Sigmoid colon (tissue), 7 donors: ENCODE data around the gene SMC4. TPM values are rescaled to one million over a fixed set of nuclear protein-coding genes. Genes with fewer than 3 reads are reported as not detected.

Experiments used
- DNase-seq: peaks from one replicate; pipeline ENCODE4 v3.0.0-alpha.2; 2019
- H3K27ac ChIP-seq, 4 donors: fragments of 200-600 bp; sonication (generic); one replicate each; pipeline ENCODE4 v1.5.1; 2016 to 2019; ENCODE audit warnings: mild to moderate bottlenecking in 1 of 4
- H3K27me3 ChIP-seq, 3 donors: fragments of 200-600 bp; sonication (generic); one replicate each; pipeline ENCODE4 v1.5.1; 2019; ENCODE audit warnings: mild to moderate bottlenecking in 1 of 3
- H3K36me3 ChIP-seq, 4 donors: fragments of 200-600 bp; sonication (generic); one replicate each; pipeline ENCODE4 v1.5.1; 2016 to 2019
- H3K4me1 ChIP-seq, 4 donors: fragments of 200-600 bp; sonication (generic); one replicate each; pipeline ENCODE4 v1.5.1; 2017 to 2019
- H3K4me3 ChIP-seq, 4 donors: fragments of 200-600 bp; sonication (generic); one replicate each; pipeline ENCODE4 v1.5.1; 2017 to 2019; ENCODE audit warnings: mild to moderate bottlenecking in 2 of 4, moderate library complexity in 1 of 4
- H3K9me3 ChIP-seq, 4 donors: fragments of 200-600 bp in 3 of 4; sonication (generic) in 3 of 4; one replicate each; pipeline versions ENCODE4 v1.5.1 to v1.6.1; 2013 to 2019
- EP300 ChIP-seq, 4 donors: sonication (generic); formaldehyde crosslinking; IDR thresholded peaks; one replicate each; pipeline ENCODE4 v1.6.1; 2017; ENCODE audit warnings: antibody characterized with exemption in 4 of 4
- POLR2A ChIP-seq, 2 donors: fragments of 450-650 bp; IDR thresholded peaks; one replicate each; pipeline ENCODE4 v1.6.1; 2016; ENCODE audit warnings: antibody characterized with exemption in 2 of 2, mild to moderate bottlenecking in 2 of 2, moderate library complexity in 2 of 2
- POLR2AphosphoS5 ChIP-seq, 4 donors: sonication (generic); formaldehyde crosslinking; IDR thresholded peaks; one replicate each; pipeline ENCODE4 v1.6.1; 2017; ENCODE audit warnings: antibody characterized with exemption in 4 of 4
- WGBS, 2 donors: extraction: QIAGEN DNeasy Blood & Tissue Kit; methylation state at CpG; one replicate each; pipeline ENCODE4 v1.1.7; 2013; 5-methylcytosine and 5-hydroxymethylcytosine counted together
- intact Hi-C: fragments of 100-400 bp; cut with DNase I; formaldehyde crosslinking; loops from one replicate; pipeline ENCODE4 v1.15.1; 2023
- polyA plus RNA-seq, 3 donors: library from polyadenylated mRNA; stranded (reverse); fragments of 200-250 nt; gene quantifications; one replicate each; pipeline ENCODE4 v1.2.3, GENCODE V29; 2013
- total RNA-seq, 4 donors: library from RNA; depleted of rRNA; stranded (reverse); fragments of >200 nt; gene quantifications; one replicate each; pipeline ENCODE4 v1.1.0, GENCODE V29; 2016
- TF ChIP-seq, protein P1 (sequence below), 4 experiments: fragments of 450-650 bp in 3 of 4; fragments of 200-600 bp in 1 of 4; IDR thresholded peaks; one replicate each; pipeline ENCODE4 v1.5.1; 2016 to 2019; ENCODE audit warnings: antibody characterized with exemption in 4 of 4, mild to moderate bottlenecking in 3 of 4, moderate library complexity in 2 of 4
- donor health status: healthy with polysubstance abuse.
- donor health status: Bipolar disorder and iron deficiency.
- donor health status: healthy.

The SMC4 gene
- total and polyA plus RNA-seq, 7 donors, result 13.8 to 44.6 (median 28.0) TPM

DNA sequence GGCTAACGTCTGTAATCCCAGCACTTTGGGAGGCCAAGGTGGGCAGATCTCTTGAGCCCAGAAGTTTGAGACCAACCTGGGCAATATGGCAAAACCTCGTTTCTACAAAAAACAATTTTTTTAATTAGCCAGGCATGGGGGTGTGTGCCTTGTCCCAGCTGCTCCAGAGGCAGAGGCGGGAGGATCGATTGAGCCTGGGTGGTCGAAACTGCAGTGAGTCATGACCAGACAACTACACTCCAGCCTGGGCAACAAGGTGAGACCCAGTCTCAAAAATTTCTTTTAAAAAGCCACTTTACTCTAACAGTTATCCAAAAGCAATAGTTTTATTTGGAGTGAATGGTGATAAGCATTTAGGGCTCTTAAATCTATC, 37.6 kb downstream of the SMC4 start:
- peaks cover 0 to 28% (median 7%) of the 10 kb centered on the region in 4 donors for H3K36me3 ChIP-seq
- TF ChIP-seq POLR2A (IDR thresholded peaks at IDR 0.05) (no peak), POLR2AphosphoS5 (IDR thresholded peaks at IDR 0.05) (no peak), EP300 (IDR thresholded peaks at IDR 0.05) (no peak)
- TF ChIP-seq, protein P1, sequence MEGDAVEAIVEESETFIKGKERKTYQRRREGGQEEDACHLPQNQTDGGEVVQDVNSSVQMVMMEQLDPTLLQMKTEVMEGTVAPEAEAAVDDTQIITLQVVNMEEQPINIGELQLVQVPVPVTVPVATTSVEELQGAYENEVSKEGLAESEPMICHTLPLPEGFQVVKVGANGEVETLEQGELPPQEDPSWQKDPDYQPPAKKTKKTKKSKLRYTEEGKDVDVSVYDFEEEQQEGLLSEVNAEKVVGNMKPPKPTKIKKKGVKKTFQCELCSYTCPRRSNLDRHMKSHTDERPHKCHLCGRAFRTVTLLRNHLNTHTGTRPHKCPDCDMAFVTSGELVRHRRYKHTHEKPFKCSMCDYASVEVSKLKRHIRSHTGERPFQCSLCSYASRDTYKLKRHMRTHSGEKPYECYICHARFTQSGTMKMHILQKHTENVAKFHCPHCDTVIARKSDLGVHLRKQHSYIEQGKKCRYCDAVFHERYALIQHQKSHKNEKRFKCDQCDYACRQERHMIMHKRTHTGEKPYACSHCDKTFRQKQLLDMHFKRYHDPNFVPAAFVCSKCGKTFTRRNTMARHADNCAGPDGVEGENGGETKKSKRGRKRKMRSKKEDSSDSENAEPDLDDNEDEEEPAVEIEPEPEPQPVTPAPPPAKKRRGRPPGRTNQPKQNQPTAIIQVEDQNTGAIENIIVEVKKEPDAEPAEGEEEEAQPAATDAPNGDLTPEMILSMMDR (IDR thresholded peaks at IDR 0.05), result no peak
- intact Hi-C loops, result no loop called here

DNA sequence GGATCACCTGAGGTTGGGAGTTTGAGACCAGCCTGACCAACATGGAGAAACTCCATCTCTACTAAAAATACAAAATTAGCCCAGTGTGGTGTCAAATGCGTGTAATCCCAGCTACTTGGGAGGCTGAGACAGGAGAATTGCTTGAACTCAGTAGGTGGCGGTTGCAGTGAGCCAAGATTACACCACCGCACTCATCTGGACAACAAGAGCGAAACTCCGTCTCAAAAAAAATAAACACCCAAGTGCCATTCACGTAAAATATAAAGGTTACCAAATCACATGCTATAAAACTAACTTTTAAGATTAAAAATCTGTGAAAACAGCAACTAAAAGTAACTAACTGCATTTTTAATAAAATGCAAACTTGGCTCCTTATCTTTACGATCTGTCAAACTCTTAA, 41.2 kb downstream of the SMC4 start:
- 95 to 97% methylated on average over 7 of the region's 7 CpGs for WGBS, 2 donors
- Histone ChIP-seq H3K4me1 (no peaks in the 10 kb centered on the region), H3K4me3 (no peak overlapping the region), H3K27me3 (no peaks in the 10 kb centered on the region), H3K36me3 (no peaks in the 10 kb centered on the region), H3K9me3 (no peaks in the 10 kb centered on the region), H3K27ac (no peak overlapping the region)
- intact Hi-C loops, result no loop called here
- DNase-seq, result no peak
- TF ChIP-seq, protein P1 (IDR thresholded peaks at IDR 0.05), result no peak
- TF ChIP-seq POLR2A (IDR thresholded peaks at IDR 0.05) (no peak), EP300 (IDR thresholded peaks at IDR 0.05) (no peak), POLR2AphosphoS5 (IDR thresholded peaks at IDR 0.05) (no peak)

More for the DNA sequence above, 37.6 kb downstream of the SMC4 start:
- Histone ChIP-seq H3K4me3 (no peak overlapping the region), H3K9me3 (no peaks in the 10 kb centered on the region), H3K27ac (no peak overlapping the region), H3K27me3 (no peaks in the 10 kb centered on the region), H3K4me1 (no peaks in the 10 kb centered on the region)
- no peak for DNase-seq
- WGBS, 2 donors, result 78 to 87% methylated on average over 5 of the region's 5 CpGs

DNA sequence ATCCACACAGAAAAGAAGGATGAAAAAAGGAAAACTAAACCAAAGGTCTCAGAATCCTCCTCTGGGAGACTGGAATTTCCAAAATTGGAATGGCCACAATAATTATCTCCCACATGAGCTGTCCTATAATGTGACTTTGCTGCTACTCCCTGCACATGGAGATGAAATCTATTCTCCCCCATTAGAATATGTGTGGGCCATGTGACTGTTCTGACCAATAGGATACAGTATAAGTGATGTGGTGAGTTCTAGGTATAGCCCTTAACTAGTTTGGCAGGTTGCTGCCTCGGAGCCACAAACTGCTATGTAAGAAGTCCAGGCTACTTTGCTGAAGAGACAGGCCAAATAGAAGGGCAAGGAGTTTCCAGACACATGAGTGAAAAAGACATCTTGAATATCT, 45.0 kb downstream of the SMC4 start:
- WGBS, 2 donors, result 91 to 96% methylated on average over 1 of the region's 1 CpG
- TF ChIP-seq POLR2AphosphoS5 (IDR thresholded peaks at IDR 0.05), result no peak
- TF ChIP-seq, protein P1 (IDR thresholded peaks at IDR 0.05), result no peak
- Histone ChIP-seq H3K4me1 (peaks cover 0 to 16% (median 6%) of the 10 kb centered on the region in 4 donors), H3K27me3 (no peaks in the 10 kb centered on the region), H3K36me3 (no peaks in the 10 kb centered on the region), H3K27ac (no peak overlapping the region), H3K9me3 (no peaks in the 10 kb centered on the region), H3K4me3 (no peak overlapping the region)
- DNase-seq, result no peak
- intact Hi-C loops, result no loop called here

GRCh38 chr3:160445854-160446253, 46.4 kb downstream of the SMC4 start:
- no peak overlapping the region for H3K27ac ChIP-seq
- WGBS, 2 donors, result 97 to 100% methylated on average over 1 of the region's 1 CpG
- H3K4me3 ChIP-seq, result no peak overlapping the region
- intact Hi-C loops, result loop anchor here (5.0 kb wide), 2 partner anchors 49 to 121 kb away; partner anchors contain the start of genes IFT80, KPNA4 and SMC4
- H3K27me3 ChIP-seq, result no peaks in the 10 kb centered on the region
- peaks cover 0 to 26% (median 18%) of the 10 kb centered on the region in 4 donors for H3K4me1 ChIP-seq
- no peak for DNase-seq
- no peaks in the 10 kb centered on the region for H3K9me3 ChIP-seq
- no peaks in the 10 kb centered on the region for H3K36me3 ChIP-seq
- TF ChIP-seq POLR2AphosphoS5 (IDR thresholded peaks at IDR 0.05), result no peak
- no peak for TF ChIP-seq EP300 (IDR thresholded peaks at IDR 0.05)
- TF ChIP-seq, protein P1 (IDR thresholded peaks at IDR 0.05), result no peak
- no peak for TF ChIP-seq POLR2A (IDR thresholded peaks at IDR 0.05)

DNA sequence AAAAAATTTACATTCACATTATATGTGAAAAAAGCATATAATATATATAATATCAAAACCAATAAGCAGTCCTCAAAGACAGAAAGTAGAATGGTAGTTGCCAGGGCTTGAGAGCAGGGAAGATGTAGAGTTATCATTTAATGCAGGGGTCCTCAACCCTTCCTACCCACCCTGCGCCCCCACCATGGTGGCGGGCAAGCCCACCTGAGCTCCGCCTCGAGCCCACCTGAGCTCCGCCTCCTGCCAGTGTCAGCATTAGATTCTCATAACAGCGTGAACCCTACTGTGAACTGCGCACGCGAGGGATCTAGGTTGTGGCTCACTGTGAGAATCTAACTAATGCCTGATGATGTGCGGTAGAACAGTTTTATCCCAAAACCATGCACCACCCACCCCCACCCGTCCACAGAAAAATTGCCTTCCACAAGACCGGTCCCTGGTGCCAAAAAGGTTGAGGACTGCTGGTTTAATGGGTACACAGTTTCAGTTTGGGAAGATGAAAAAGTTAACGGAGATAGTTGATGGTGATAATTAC, 47.1 kb downstream of the SMC4 start:
- peaks cover 0 to 26% (median 18%) of the 10 kb centered on the region in 4 donors for H3K4me1 ChIP-seq
- WGBS, 2 donors, result 95 to 97% methylated on average over 13 of the region's 13 CpGs
- DNase-seq, result no peak
- H3K4me3 ChIP-seq, result no peak overlapping the region
- intact Hi-C loops, result loop anchor here (5.0 kb wide), 2 partner anchors 49 to 121 kb away; partner anchors contain the start of genes IFT80, KPNA4 and SMC4
- TF ChIP-seq, protein P1 (IDR thresholded peaks at IDR 0.05), result no peak
- no peak for TF ChIP-seq POLR2AphosphoS5 (IDR thresholded peaks at IDR 0.05)
- TF ChIP-seq POLR2A (IDR thresholded peaks at IDR 0.05), result no peak
- TF ChIP-seq EP300 (IDR thresholded peaks at IDR 0.05), result no peak
- no peaks in the 10 kb centered on the region for H3K27me3 ChIP-seq
- H3K9me3 ChIP-seq, result no peaks in the 10 kb centered on the region
- H3K36me3 ChIP-seq, result no peaks in the 10 kb centered on the region
- H3K27ac ChIP-seq, result no peak overlapping the region
